ENCODE data around the gene ELMOD2.

Gene ELMOD2

DNA sequence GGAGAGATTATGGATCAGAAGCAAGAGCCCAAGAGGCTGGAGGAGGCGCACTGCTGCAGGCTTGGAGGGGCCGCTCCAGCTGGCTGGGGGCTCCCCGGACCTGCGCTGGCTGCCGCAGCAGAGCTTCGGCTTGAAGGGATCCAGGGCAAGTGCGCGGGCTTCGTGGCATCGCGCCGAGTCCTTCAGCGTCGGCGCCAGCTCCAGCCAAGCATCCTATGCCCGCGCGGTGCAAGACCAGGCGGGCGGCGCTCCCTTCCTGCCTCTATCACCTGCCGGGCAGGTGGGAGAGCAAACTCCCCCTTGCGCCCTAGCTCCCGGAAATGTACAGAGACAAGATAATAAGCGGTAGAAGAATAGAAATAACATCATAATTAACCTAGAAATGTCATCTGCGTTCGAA is 55.3 kb downstream of the ELMOD2 start:
- FAIRE-seq (no peak), DNase-seq (ENCODE audit: insufficient read length, low spot score) (no peak)

DNA sequence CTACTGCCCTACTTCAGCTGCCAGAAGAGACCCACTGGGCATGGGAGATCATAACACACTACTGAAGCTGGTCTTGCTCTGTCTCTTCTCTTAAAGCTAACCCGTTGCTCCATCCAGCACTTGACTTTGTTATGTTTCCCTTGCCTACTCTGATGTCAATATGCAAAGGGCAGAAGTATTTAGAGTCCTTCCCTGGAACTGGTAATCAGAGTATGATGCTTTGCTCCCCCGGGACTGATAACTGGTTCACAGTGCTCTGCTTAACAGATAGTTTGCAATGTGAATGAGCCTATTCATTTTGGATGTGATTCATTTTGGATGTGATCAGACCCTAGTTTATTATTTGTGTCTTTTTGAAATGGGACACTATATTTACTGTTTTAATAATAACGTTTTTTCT is 57.1 kb downstream of the ELMOD2 start:
- DNase-seq (ENCODE audit: insufficient read length, low spot score) (no peak), FAIRE-seq (no peak)

DNA sequence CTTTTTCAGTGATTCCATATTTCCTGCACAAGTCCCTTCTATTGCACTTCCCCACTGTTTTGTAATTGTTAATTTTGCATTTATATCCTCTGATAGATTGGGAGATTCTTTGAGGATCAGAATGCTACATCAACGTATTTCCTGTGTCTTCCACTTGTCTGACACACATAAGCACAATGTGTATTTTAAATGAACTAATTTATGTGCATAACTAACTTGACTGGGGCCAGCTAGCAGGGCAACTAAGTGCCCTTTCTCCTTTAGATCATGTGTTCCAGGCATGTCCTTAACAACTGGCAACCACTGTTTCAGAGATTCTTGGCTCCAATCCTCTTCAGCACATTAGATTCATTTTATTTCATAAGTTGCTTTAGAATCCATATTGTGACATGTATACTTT is 60.5 kb downstream of the ELMOD2 start:
- FAIRE-seq (no peak), DNase-seq (ENCODE audit: insufficient read length, low spot score) (no peak)

DNA sequence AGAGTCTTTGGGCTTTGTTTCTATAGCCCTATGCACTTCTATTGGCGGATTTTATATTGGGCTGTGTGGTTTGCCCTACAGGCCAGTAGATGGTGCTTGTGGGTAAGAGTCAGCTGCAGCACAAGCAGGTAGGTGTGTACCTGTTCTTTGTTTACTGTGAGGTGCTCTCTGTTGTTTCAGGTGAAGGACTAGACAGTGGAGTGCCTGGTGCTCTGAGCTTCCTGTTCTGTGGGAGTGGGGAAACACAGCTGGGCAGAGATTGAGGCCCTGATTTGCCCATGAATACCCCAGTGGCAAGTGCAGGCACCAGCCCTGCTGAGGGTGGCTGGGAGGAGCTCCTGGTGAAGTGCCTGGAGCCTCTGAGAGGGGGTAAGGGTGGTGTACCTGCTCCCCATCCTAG is 71.1 kb downstream of the ELMOD2 start:
- DNase-seq (ENCODE audit: insufficient read length, low spot score) = no peak
- FAIRE-seq = peak; percentile 13

DNA sequence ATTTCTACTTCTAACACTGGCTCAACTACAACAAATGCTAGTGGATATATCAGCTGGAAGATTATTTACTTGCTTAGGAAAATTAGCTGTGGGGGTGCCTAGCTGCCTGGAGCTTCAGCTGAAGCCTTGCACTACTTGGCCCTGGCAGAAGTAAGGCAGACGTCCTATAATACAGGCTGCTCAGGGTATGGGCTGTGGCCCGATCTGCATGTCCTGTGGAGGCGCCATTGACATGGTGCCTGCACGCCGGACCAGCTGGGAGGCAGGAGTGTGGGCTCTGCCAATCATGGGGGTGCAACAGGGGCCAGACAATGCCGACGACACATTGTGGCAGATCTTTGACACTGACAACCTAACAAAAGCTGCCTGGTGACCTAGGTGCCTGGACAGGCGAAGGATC is 76.4 kb downstream of the ELMOD2 start:
- FAIRE-seq (no peak), DNase-seq (ENCODE audit: insufficient read length, low spot score) (no peak)

DNA sequence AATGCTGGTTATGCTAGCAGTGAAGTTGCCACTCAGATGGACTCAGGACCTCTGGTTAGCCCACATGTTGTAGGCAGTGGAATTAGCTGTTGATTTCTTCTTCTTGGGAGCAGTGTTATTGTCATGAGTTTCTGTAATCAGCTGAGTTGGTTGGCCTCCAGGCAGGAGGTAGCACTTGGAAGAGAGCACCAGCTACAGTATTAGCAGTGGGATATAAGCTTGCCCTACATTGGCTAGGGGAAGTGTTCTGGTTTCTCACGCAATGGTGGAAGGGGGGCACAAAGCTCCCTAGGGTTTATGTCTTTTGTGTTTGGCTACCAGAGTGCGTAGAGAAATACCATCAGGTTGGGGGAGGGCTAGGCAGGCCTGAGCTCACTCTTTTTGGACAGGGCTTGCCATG is 78.7 kb downstream of the ELMOD2 start:
- DNase-seq (ENCODE audit: insufficient read length, low spot score) = no peak
- FAIRE-seq = no peak

DNA sequence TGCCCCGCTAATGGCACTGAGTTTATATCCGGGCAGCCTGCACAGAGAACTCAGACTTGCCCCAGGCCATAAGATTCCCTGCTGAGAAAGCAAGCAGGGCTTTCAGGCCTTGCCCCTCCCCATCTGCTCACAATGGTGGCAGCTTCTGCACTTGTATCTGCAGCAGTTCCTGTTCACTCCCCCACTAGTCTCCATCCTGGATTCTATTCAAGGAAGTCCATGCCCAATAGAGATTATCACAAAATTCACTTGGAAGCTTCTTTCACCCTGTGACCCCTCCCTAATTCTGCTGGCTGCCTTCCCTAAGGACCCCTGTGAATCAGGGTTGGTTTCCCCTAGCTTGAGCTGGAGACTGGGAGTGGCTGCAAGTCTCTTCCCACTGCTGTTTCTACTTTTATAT is 79.3 kb downstream of the ELMOD2 start:
- DNase-seq (ENCODE audit: insufficient read length, low spot score) (no peak), FAIRE-seq (no peak)
